Measurements from ENCODE around the gene ARHGAP4. TPM values are rescaled to one million over a fixed set of nuclear protein-coding genes. Genes with fewer than 3 reads are reported as not detected.

The ARHGAP4 gene
- total RNA-seq, 1 donor from 2014 or later, result 53.8 TPM

- no peak for DNase-seq (ENCODE audit: low spot score)
These were observed 20.2 kb upstream of the ARHGAP4 start for GRCh38 chrX:153945956-153946943.

- DNase-seq (ENCODE audit: low spot score), result no peak
These were observed 18.7 kb upstream of the ARHGAP4 start for GRCh38 chrX:153944800-153945150.

- peak; percentile 41 for DNase-seq (ENCODE audit: low spot score)
These were observed 18.2 kb upstream of the ARHGAP4 start, which contains the start of gene RENBP for GRCh38 chrX:153944140-153944799. RENBP (minus strand) TSS chrX:153944643; CDS start chrX:153944610, 33 bp downstream.

- no peak for DNase-seq (ENCODE audit: low spot score)
These were observed 15.5 kb upstream of the ARHGAP4 start for GRCh38 chrX:153941336-153942252.

- DNase-seq (ENCODE audit: low spot score), result no peak
These were observed 13.5 kb upstream of the ARHGAP4 start for GRCh38 chrX:153939573-153939972.

- DNase-seq (ENCODE audit: low spot score), result no peak
These were observed 12.2 kb upstream of the ARHGAP4 start for GRCh38 chrX:153938226-153938786.

- DNase-seq (ENCODE audit: low spot score), result no peak
These were observed 11.0 kb upstream of the ARHGAP4 start for GRCh38 chrX:153937056-153937455.

- no peak for DNase-seq (ENCODE audit: low spot score)
These were observed 9.3 kb upstream of the ARHGAP4 start for GRCh38 chrX:153935326-153935851.

- peak; percentile 60 for DNase-seq (ENCODE audit: low spot score)
These were observed 8.8 kb upstream of the ARHGAP4 start, which contains the start of gene NAA10 for GRCh38 chrX:153934762-153935325. NAA10 (minus strand) TSS chrX:153935037; CDS start chrX:153934904, 133 bp downstream.

- DNase-seq (ENCODE audit: low spot score), result no peak
These were observed 8.2 kb upstream of the ARHGAP4 start for GRCh38 chrX:153934148-153934761.

GRCh38 chrX:153933748-153934147 lies 7.7 kb upstream of the ARHGAP4 start:
- no peak for DNase-seq (ENCODE audit: low spot score)

- no peak for DNase-seq (ENCODE audit: low spot score)
These were observed 6.3 kb upstream of the ARHGAP4 start for GRCh38 chrX:153932220-153932915.

- no peak for DNase-seq (ENCODE audit: low spot score)
These were observed 5.7 kb upstream of the ARHGAP4 start for GRCh38 chrX:153931748-153932147.

- DNase-seq (ENCODE audit: low spot score), result no peak
These were observed 5.1 kb upstream of the ARHGAP4 start for GRCh38 chrX:153931151-153931550.

GRCh38 chrX:153930011-153930910 lies 4.2 kb upstream of the ARHGAP4 start:
- DNase-seq (ENCODE audit: low spot score), result no peak

- no peak for DNase-seq (ENCODE audit: low spot score)
These were observed 3.5 kb upstream of the ARHGAP4 start for GRCh38 chrX:153929576-153929975.

GRCh38 chrX:153928846-153929245 lies 2.8 kb upstream of the ARHGAP4 start:
- no peak for DNase-seq (ENCODE audit: low spot score)

- DNase-seq (ENCODE audit: low spot score), result peak; percentile 97
These were observed 2.1 kb upstream of the ARHGAP4 start for GRCh38 chrX:153927922-153928760.

Data from mucosa of gallbladder (tissue), 1 donor.